IMR-90 (cell line): Measurements from ENCODE around the gene GAL3ST3. TPM values are rescaled to one million over a fixed set of nuclear protein-coding genes. Genes with fewer than 3 reads are reported as not detected.

Experiments used
- ATAC-seq: fragments of 200-7000 bp; cut with Tn5 transposase; 2 replicates; pipeline ENCODE4 v1.9.1; 2020; ENCODE audit warnings: low read depth, mild to moderate bottlenecking, moderate library complexity
- BruUV-seq: library from RNA; stranded (reverse); fragments of 400-500 nt; replicated peaks from 2 replicates; lab custom pipeline; 2021; lab: Mats Ljungman, UMichigan
- CTCF ChIA-PET: fragments of 300-600 bp; formaldehyde crosslinking; extraction: SDS; loops from one replicate; lab custom pipeline; 2021; ENCODE audit warnings: antibody characterized with exemption; lab: Yijun Ruan, JAX
- POLR2A ChIA-PET: fragments of 300-600 bp; sonication (Branson Sonifier 250); formaldehyde crosslinking; loops from one replicate; lab custom pipeline; 2022; ENCODE audit warnings: antibody characterized with exemption; ENCODE audit not compliant: unreplicated experiment; lab: Charles Lee
- DNase-seq: peaks from one replicate; pipeline ENCODE4 v3.0.0; 2013
- H2AFZ ChIP-seq: replicated peaks from 2 replicates; pipeline ENCODE3; 2013; ENCODE audit warnings: low read length, mild to moderate bottlenecking; ENCODE audit not compliant: poor library complexity
- H2AK5ac ChIP-seq: 2 replicates; pipeline ENCODE4 v1.6.1; 2013; ENCODE audit warnings: low read depth, low read length, inconsistent platforms
- H2AK9ac ChIP-seq: replicated peaks from 2 replicates; pipeline ENCODE3; 2013; ENCODE audit warnings: mild to moderate bottlenecking, low read depth, low read length, moderate library complexity; ENCODE audit not compliant: poor library complexity
- H2BK120ac ChIP-seq: 2 replicates; pipeline ENCODE4 v1.6.1; 2013; ENCODE audit warnings: low read depth, low read length, inconsistent platforms
- H2BK15ac ChIP-seq: 3 replicates; pipeline ENCODE4 v1.6.1; 2013; ENCODE audit warnings: low read depth, low read length, inconsistent platforms
- H2BK20ac ChIP-seq: 2 replicates; pipeline ENCODE4 v1.6.1; 2013; ENCODE audit warnings: low read depth, mild to moderate bottlenecking, inconsistent platforms, low read length, moderate library complexity
- H2BK5ac ChIP-seq: 2 replicates; pipeline ENCODE4 v1.6.1; 2013; ENCODE audit warnings: mild to moderate bottlenecking, low read depth, low read length, inconsistent platforms; ENCODE audit not compliant: poor library complexity, severe bottlenecking
- H3K14ac ChIP-seq: replicated peaks from 2 replicates; pipeline ENCODE4 v1.6.1; 2013; ENCODE audit warnings: low read depth, low read length, inconsistent platforms
- H3K18ac ChIP-seq: 2 replicates; pipeline ENCODE4 v1.6.1; 2013; ENCODE audit warnings: low read depth, low read length, control low read depth
- H3K23ac ChIP-seq: 2 replicates; pipeline ENCODE4 v1.6.1; 2013; ENCODE audit warnings: low read depth, low read length, inconsistent platforms
- H3K27ac ChIP-seq: 2 replicates; pipeline ENCODE4 v1.5.1; 2013; ENCODE audit warnings: mild to moderate bottlenecking, control low read depth, low read length; ENCODE audit not compliant: insufficient read depth
- H3K27me3 ChIP-seq: 2 replicates; pipeline ENCODE4 v1.6.1; 2013; ENCODE audit warnings: low read length; ENCODE audit not compliant: control insufficient read depth, insufficient read depth
- H3K36me3 ChIP-seq: 2 replicates; pipeline ENCODE4 v1.6.1; 2013; ENCODE audit warnings: low read length, mixed read lengths; ENCODE audit not compliant: control insufficient read depth, insufficient read depth
- H3K4ac ChIP-seq: 2 replicates; pipeline ENCODE4 v1.6.1; 2013; ENCODE audit warnings: low read depth, low read length, inconsistent platforms
- H3K4me1 ChIP-seq: 2 replicates; pipeline ENCODE4 v1.6.1; 2013; ENCODE audit warnings: low read length, mixed read lengths; ENCODE audit not compliant: control insufficient read depth, insufficient read depth
- H3K4me2 ChIP-seq: 2 replicates; pipeline ENCODE4 v1.6.1; 2013; ENCODE audit warnings: low read depth, mild to moderate bottlenecking, control low read depth, low read length, moderate library complexity
- H3K4me3 ChIP-seq: 2 replicates; pipeline ENCODE4 v1.5.1; 2013; ENCODE audit warnings: low read depth, mild to moderate bottlenecking, control low read depth, low read length, moderate library complexity; ENCODE audit not compliant: insufficient read depth
- H3K56ac ChIP-seq: 2 replicates; pipeline ENCODE4 v1.6.1; 2013; ENCODE audit warnings: low read length, inconsistent platforms; ENCODE audit not compliant: insufficient read depth; ENCODE audit errors: extremely low read depth
- H3K79me1 ChIP-seq, 2 experiments: 2 replicates each; pipeline ENCODE4 v1.6.1; 2013; ENCODE audit warnings: low read length in 2 of 2, inconsistent platforms in 1 of 2, low read depth in 1 of 2
- H3K9ac ChIP-seq: 2 replicates; pipeline ENCODE4 v1.6.1; 2013; ENCODE audit warnings: low read depth, low read length, control low read depth
- H3K9me1 ChIP-seq: 2 replicates; pipeline ENCODE4 v1.6.1; 2013; ENCODE audit warnings: low read length, inconsistent platforms; ENCODE audit not compliant: insufficient read depth
- H3K9me3 ChIP-seq: 2 replicates; pipeline ENCODE4 v1.6.1; 2013; ENCODE audit warnings: low read length; ENCODE audit not compliant: control insufficient read depth, insufficient read depth
- H4K20me1 ChIP-seq: 2 replicates; pipeline ENCODE4 v1.6.1; 2013; ENCODE audit warnings: low read length, inconsistent platforms; ENCODE audit not compliant: insufficient read depth
- H4K5ac ChIP-seq: 2 replicates; pipeline ENCODE4 v1.6.1; 2013; ENCODE audit warnings: mild to moderate bottlenecking, low read depth, low read length, control low read depth
- H4K8ac ChIP-seq, 2 experiments: 2 replicates each; pipeline ENCODE4 v1.6.1; 2013; ENCODE audit warnings: low read depth in 2 of 2, low read length in 2 of 2, control low read depth in 1 of 2, inconsistent platforms in 1 of 2
- H4K91ac ChIP-seq: 2 replicates; pipeline ENCODE4 v1.6.1; 2013; ENCODE audit warnings: low read depth, low read length, inconsistent platforms; ENCODE audit not compliant: insufficient read depth
- BHLHE40 ChIP-seq: fragments of 150-350 bp; IDR thresholded peaks from 2 replicates; pipeline ENCODE4 v1.6.1; 2016; ENCODE audit warnings: mild to moderate bottlenecking, low read depth, low read length
- CEBPB ChIP-seq: IDR thresholded peaks from 2 replicates; pipeline ENCODE4 v1.6.1; 2012; ENCODE audit warnings: low read depth, low read length, improper control_type of control experiment
- CHD1 ChIP-seq: IDR thresholded peaks from 2 replicates; pipeline ENCODE4 v1.6.1; 2012; ENCODE audit warnings: low read depth, low read length, improper control_type of control experiment
- FOS ChIP-seq: fragments of 150-350 bp; IDR thresholded peaks from 2 replicates; pipeline ENCODE4 v1.6.1; 2016; ENCODE audit warnings: low read depth, low read length
- MAFK ChIP-seq: IDR thresholded peaks from 2 replicates; pipeline ENCODE4 v1.6.1; 2012; ENCODE audit warnings: low read depth, low read length, improper control_type of control experiment
- MAZ ChIP-seq: IDR thresholded peaks from 2 replicates; pipeline ENCODE4 v1.6.1; 2012; ENCODE audit warnings: low read depth, mild to moderate bottlenecking, low read length, improper control_type of control experiment, moderate library complexity, borderline replicate concordance
- MXI1 ChIP-seq: IDR thresholded peaks from 2 replicates; pipeline ENCODE4 v1.6.1; 2012; ENCODE audit warnings: low read depth, mild to moderate bottlenecking, low read length, moderate library complexity, borderline replicate concordance
- NFE2L2 ChIP-seq: fragments of 150-350 bp; IDR thresholded peaks from 2 replicates; pipeline ENCODE4 v1.6.1; 2016; ENCODE audit warnings: low read depth, mild to moderate bottlenecking, low read length
- POLR2A ChIP-seq: IDR thresholded peaks from 2 replicates; pipeline ENCODE4 v1.6.1; 2012; ENCODE audit warnings: mild to moderate bottlenecking, low read depth, low read length
- RAD21 ChIP-seq: IDR thresholded peaks from 2 replicates; pipeline ENCODE4 v1.6.1; 2012; ENCODE audit warnings: low read length, improper control_type of control experiment
- RCOR1 ChIP-seq: IDR thresholded peaks from 2 replicates; pipeline ENCODE4 v1.6.1; 2012; ENCODE audit warnings: mild to moderate bottlenecking, low read length, improper control_type of control experiment; ENCODE audit not compliant: insufficient replicate concordance
- RFX5 ChIP-seq: IDR thresholded peaks from 2 replicates; pipeline ENCODE4 v1.8.0; 2012; ENCODE audit warnings: low read depth, mild to moderate bottlenecking, low read length, moderate library complexity
- SMC3 ChIP-seq: fragments of 150-350 bp; IDR thresholded peaks from 2 replicates; pipeline ENCODE4 v1.6.1; 2016; ENCODE audit warnings: low read depth, mild to moderate bottlenecking, antibody characterized with exemption, low read length, moderate library complexity
- WGBS, 2 experiments: methylation state at CpG; one replicate each; pipeline versions ENCODE4 v1.1.5 to v1.1.7; 2013; ENCODE audit warnings: missing lambda C conversion rate in 2 of 2; ENCODE audit not compliant: insufficient read length in 1 of 2; ENCODE audit errors: extremely low coverage in 2 of 2; 5-methylcytosine and 5-hydroxymethylcytosine counted together
- dilution Hi-C: fragments of 300-500 bp; cut with HindIII; formaldehyde crosslinking; loops from one replicate; pipeline ENCODE4 v1.14.3; 2018; ENCODE audit warnings: low sequenced_read_pairs; ENCODE audit not compliant: unreplicated experiment
- in situ Hi-C: fragments of 300-500 bp; cut with MboI; formaldehyde crosslinking; loops from 3 replicates; pipeline ENCODE4 v1.14.3; 2019; ENCODE audit warnings: low sequenced_read_pairs, inconsistent platforms, mixed read lengths
- intact Hi-C: fragments of 100-400 bp; cut with micrococcal nuclease; formaldehyde crosslinking; loops from 2 replicates; pipeline ENCODE4 v1.10.0; 2022
- polyA plus RNA-seq, 3 experiments: library from polyadenylated mRNA; depleted of rRNA; stranded (reverse); fragments of >200 nt; gene quantifications; 2 replicates each; pipeline ENCODE4 v1.2.3, GENCODE V29; 2012; ENCODE audit warnings: low replicate concordance in 1 of 3
- total RNA-seq: library from RNA; depleted of rRNA; stranded (reverse); fragments of >200 nt; gene quantifications from 2 replicates; pipeline ENCODE4 v1.2.3, GENCODE V29; 2012
- TF ChIP-seq, protein P1 (sequence below): fragments of 150-350 bp; IDR thresholded peaks from 2 replicates; pipeline ENCODE4 v1.6.1; 2017; ENCODE audit warnings: mild to moderate bottlenecking, antibody characterized with exemption, low read length, low read depth
- TF ChIP-seq, protein P2 (sequence below): conservative IDR thresholded peaks from 2 replicates; pipeline ENCODE4 v1.5.1; 2012; ENCODE audit warnings: mild to moderate bottlenecking, low read depth, low read length, improper control_type of control experiment
- TF ChIP-seq, protein P3 (sequence below): fragments of 150-350 bp; IDR thresholded peaks from 2 replicates; pipeline ENCODE4 v1.6.1; 2016; ENCODE audit warnings: low read depth, mild to moderate bottlenecking, low read length, moderate library complexity, borderline replicate concordance

Gene GAL3ST3
- total and polyA plus RNA-seq, 2 of the 4 experiments (the other 2 are of a cell fraction) = 0.19 TPM; not detected in 1

GRCh38 chr11:66056501-66056900 is 7.5 kb upstream of the GAL3ST3 start:
- no peak overlapping the region for H3K9ac ChIP-seq
- dilution Hi-C loops (no loop called here), intact Hi-C loops (no loop called here), in situ Hi-C loops (no loop called here)
- H3K79me1 ChIP-seq = peaks cover 40 to 53% of the 10 kb centered on the region in 2 experiments
- H2AK9ac ChIP-seq = no peak overlapping the region
- no peak overlapping the region for H2BK5ac ChIP-seq
- no peak overlapping the region for H3K14ac ChIP-seq
- H2AFZ ChIP-seq = no peak overlapping the region
- H3K9me1 ChIP-seq = no peaks in the 10 kb centered on the region
- no peaks in the 10 kb centered on the region for H3K9me3 ChIP-seq
- ATAC-seq (no peak), DNase-seq (no peak)
- peaks cover 55% of the 10 kb centered on the region for H3K36me3 ChIP-seq
- ChIA-PET CTCF (no interaction called here), POLR2A (no interaction called here)
- H4K5ac ChIP-seq = no peak overlapping the region
- H2BK20ac ChIP-seq = no peak overlapping the region
- H3K27ac ChIP-seq = no peak overlapping the region
- H2AK5ac ChIP-seq = no peak overlapping the region
- no peak for TF ChIP-seq MAZ
- TF ChIP-seq RCOR1 = no peak
- TF ChIP-seq SMC3 = no peak
- no peak for TF ChIP-seq RFX5
- no peak for TF ChIP-seq FOS
- TF ChIP-seq CHD1 = no peak
- no peak for TF ChIP-seq RAD21
- TF ChIP-seq, protein P1, sequence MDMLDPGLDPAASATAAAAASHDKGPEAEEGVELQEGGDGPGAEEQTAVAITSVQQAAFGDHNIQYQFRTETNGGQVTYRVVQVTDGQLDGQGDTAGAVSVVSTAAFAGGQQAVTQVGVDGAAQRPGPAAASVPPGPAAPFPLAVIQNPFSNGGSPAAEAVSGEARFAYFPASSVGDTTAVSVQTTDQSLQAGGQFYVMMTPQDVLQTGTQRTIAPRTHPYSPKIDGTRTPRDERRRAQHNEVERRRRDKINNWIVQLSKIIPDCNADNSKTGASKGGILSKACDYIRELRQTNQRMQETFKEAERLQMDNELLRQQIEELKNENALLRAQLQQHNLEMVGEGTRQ = no peak
- no peak for TF ChIP-seq CEBPB
- no peak for TF ChIP-seq NFE2L2
- TF ChIP-seq, protein P2, sequence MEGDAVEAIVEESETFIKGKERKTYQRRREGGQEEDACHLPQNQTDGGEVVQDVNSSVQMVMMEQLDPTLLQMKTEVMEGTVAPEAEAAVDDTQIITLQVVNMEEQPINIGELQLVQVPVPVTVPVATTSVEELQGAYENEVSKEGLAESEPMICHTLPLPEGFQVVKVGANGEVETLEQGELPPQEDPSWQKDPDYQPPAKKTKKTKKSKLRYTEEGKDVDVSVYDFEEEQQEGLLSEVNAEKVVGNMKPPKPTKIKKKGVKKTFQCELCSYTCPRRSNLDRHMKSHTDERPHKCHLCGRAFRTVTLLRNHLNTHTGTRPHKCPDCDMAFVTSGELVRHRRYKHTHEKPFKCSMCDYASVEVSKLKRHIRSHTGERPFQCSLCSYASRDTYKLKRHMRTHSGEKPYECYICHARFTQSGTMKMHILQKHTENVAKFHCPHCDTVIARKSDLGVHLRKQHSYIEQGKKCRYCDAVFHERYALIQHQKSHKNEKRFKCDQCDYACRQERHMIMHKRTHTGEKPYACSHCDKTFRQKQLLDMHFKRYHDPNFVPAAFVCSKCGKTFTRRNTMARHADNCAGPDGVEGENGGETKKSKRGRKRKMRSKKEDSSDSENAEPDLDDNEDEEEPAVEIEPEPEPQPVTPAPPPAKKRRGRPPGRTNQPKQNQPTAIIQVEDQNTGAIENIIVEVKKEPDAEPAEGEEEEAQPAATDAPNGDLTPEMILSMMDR = no peak
- TF ChIP-seq BHLHE40 = no peak
- TF ChIP-seq, protein P3, sequence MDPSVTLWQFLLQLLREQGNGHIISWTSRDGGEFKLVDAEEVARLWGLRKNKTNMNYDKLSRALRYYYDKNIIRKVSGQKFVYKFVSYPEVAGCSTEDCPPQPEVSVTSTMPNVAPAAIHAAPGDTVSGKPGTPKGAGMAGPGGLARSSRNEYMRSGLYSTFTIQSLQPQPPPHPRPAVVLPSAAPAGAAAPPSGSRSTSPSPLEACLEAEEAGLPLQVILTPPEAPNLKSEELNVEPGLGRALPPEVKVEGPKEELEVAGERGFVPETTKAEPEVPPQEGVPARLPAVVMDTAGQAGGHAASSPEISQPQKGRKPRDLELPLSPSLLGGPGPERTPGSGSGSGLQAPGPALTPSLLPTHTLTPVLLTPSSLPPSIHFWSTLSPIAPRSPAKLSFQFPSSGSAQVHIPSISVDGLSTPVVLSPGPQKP = no peak
- TF ChIP-seq MAFK = no peak
- TF ChIP-seq MXI1 = no peak
- no peak for TF ChIP-seq POLR2A
- H2BK120ac ChIP-seq = no peak overlapping the region
- BruUV-seq = no TSS peak
- H3K4me2 ChIP-seq = no peak overlapping the region
- H4K91ac ChIP-seq = no peak overlapping the region
- 100% methylated on average over 2 of the region's 7 CpGs; no CpG with 5 or more reads in 1 of the 2 experiments for WGBS, 2 experiments
- H4K20me1 ChIP-seq = peaks cover 14% of the 10 kb centered on the region; the same call in 1 of the 2 replicates
- H3K56ac ChIP-seq = no peak overlapping the region
- H3K23ac ChIP-seq = no peak overlapping the region
- H4K8ac ChIP-seq = no peak overlapping the region
- H3K4me3 ChIP-seq = no peak overlapping the region
- H2BK15ac ChIP-seq = no peak overlapping the region
- no peak overlapping the region for H3K18ac ChIP-seq
- H3K4ac ChIP-seq = no peak overlapping the region
- H3K4me1 ChIP-seq = peaks cover 2% of the 10 kb centered on the region
- H3K27me3 ChIP-seq = no peaks in the 10 kb centered on the region
